ENCODE results near the gene UROS.

UROS gene

DNA sequence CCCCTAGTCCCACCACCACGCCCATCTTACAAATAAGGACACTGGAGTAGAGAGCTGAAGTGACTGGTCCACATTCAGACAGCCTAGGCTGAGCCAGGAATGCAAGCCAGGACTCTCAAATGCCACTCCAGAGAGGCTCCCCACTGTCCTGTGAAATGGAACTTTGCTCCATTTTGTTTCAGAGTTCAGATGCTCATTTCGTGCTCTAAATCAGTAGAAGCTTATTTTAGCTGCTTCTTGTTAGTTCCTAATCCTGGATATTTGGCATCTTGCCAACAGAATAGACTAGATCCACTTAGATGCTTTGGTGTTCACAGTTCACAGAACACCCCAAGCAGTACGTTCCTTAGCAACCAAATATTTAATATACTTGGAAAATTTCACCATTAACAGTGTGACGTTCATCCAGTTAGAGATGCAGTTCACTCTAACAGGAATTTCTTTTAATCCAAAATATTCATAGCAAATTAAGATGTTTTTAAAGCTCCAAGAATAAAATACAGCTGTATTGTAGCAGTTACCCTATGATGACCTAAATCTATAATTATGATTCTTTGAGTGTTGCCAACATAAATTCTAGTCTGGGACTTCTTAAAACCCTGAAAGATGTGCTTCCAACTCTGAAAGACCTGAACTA, 54.7 kb downstream of the UROS start:
- DNase-seq (ENCODE audit: low read depth in 1 of 2, low spot score in 1 of 2), result no peak

DNA sequence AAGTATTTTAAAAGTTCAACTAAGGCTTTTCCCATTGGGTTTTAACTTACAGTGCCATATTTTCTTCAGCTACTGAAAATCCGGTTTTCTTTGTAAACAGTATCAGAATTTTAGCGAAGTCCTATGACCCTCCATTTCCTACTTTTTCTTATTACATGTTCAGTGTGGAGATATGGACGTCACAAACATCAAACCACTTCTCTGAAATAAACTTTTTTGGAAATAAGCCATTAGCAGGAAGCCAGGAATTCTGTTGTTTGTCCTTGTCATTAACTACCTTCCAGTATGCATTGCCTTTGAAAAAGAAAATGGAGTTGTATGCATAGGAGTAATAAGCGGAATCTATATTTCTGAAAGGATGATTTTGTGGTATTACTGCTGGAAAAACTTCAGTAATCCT, 56.5 kb downstream of the UROS start:
- DNase-seq (ENCODE audit: low read depth in 1 of 2, low spot score in 1 of 2), result no peak

DNA sequence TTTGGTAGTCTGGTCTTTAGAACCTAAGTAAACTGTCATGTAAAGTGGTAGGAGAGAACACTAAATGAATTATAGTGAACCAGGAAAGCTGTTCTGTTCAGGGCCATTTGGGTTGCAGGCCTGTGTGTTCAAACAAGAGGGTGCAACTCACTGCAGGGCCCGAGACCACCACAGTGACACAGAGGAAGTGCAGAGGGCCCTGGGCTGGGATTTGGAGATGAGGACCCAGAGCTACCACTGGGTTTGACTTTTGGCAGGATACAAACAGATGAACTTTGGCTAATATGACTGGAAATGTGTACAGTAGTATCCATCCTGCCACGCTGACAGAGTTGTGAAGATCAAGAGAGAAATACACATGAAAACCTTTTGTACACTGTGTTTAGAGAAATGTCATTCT, 57.2 kb downstream of the UROS start:
- DNase-seq (ENCODE audit: low read depth in 1 of 2, low spot score in 1 of 2), result no peak

DNA sequence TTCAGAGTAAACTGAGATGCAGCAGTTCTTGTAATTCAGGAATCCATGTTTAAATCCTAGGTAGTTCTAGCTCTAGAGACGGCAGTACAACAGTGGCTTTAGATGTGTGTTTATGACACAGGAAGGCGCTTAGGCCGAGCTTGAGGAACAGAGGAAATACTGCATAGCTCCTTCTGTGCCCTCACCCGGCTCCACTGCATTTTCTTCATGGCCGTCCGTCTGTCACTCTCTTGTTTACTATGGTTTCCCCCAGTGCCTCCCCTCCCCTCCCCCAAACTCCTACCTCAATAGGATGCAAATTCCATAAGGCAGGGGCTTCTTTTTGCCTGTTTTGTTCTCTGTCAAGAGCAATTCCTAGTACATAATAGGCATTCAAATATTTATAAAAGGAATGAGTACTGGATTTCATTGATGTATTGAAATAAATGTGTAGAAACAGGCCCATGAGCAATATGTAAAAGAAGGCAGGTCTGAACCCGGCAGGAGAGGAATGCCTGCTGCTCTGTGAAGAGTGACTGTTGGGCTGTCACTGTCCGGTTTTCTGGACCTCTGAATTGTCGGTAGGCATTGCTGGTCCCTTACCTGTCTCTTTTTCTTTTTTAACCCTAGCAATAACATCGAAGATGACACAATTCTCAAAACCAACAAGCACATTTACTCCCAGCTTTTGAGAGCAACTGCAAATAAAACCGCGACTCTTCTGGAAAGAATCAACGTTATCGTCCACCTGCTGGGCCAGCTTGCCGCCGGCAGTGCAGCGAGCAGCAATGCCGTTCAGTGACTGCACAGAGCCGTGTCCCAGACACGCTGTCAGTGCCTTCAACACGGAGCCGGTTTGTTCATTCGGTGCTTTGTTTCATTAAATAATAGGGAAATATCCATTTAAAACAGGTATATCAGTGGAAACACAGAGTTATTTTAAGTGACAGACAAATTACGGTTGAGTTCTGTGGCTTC, 60.1 kb downstream of the UROS start:
- DNase-seq (ENCODE audit: low read depth in 1 of 2, low spot score in 1 of 2), result no peak

DNA sequence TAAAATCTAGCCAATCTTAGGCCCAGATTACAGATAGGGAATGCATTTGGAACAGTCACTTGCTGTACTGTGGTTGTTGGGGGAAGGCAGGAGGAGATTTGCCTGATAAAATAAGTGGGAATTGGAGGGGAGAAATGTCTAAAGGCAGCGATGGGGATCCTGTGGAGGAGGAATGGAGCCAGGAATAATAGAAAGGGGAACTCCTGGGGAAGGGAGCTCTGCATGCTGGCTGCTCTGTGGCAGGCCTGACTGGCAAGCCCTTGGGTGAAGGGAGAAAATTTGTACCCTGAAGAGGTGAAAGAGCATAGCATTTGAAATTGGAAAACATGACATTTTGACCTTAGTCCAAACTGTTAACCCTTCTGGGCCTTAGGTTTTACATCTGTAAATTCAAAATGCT, 61.1 kb downstream of the UROS start:
- no peak for DNase-seq (ENCODE audit: low read depth in 1 of 2, low spot score in 1 of 2)

DNA sequence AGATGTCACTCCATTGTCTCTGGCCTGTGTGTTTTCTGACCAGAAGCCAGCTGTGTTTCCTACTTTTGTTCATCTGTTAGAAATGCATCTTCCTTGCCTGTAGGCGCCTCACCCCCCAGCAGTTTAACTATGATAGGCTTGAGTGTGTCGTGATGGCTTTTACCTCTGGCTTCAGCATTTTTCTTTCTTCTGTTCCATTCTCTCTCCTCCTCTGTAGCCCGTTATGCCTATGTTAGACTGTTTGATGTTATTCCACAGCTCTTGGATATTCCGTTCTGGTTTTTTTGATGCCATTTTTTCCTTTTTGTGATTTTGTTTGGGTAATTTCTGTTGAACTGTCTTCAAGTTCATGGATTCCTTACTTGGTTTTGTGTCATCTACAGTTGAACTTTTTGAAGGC, 65.3 kb downstream of the UROS start:
- DNase-seq (ENCODE audit: low read depth in 1 of 2, low spot score in 1 of 2), result no peak

DNA sequence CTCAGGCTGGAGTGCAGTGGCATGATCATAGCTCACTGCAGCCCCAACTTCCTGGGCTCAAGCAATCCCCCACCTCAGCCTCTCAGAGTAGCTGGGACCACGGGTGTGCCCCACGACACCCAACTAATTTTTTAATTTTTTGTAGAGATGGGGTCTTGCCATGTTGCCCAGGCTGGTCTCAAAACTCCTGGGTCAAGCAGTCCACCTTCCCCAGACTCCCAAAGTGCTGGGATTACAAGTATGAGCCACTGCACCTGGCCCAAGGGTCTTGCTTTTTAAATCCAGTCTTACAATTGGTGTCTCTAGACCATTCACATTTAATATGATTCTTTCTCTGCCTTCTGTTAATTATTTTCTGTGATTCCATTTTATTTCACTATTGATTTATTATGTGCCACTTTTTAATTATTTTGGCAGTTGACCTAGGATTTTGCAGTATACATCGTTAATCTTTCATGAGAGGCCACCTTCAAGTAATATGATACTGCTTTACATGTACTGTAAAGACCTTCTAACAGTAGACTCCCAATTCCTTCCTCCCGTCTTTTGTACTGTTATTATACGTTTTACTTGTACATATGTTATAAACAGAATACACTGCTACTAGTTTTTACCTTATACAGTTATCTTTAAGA, 66.1 kb downstream of the UROS start:
- DNase-seq (ENCODE audit: low read depth in 1 of 2, low spot score in 1 of 2), result no peak

DNA sequence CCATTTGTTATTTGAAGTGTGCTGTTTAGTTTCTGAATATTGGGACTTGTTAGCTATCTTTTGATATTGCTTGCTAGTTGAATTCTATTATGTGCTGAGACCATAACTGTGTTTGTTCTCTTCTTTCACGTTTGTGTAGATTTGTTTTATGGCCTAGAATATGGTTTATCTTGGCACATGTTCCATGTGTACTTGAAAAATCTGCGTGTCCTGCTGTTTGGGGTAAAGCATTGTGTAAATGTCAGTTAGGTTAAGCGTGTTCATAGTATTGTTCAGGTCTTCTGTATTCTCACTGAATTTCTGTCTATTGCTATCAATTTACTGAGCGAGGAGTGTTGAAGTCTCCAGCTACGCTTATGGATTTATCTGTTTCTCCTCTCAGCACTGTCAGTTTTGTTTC, 66.9 kb downstream of the UROS start:
- no peak for DNase-seq (ENCODE audit: low read depth in 1 of 2, low spot score in 1 of 2)

DNA sequence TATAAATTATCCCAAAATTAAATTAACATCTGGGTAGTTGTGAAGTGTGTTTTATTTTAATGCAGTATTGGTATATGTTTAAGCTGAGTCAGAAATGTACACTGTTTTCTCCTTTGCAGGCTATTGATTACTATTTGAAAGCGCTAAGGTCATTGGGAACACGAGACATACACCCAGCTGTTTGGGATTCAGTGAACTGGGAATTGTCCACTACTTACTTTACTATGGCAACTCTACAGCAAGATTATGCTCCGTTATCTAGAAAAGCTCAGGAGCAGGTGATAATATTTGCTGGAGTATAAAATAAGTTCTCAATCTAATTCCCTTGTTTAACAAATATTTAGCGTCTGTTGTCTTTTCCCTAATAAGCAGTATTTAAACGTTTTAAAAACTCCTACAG, 75.6 kb downstream of the UROS start:
- DNase-seq (ENCODE audit: low read depth in 1 of 2, low spot score in 1 of 2), result no peak

DNA sequence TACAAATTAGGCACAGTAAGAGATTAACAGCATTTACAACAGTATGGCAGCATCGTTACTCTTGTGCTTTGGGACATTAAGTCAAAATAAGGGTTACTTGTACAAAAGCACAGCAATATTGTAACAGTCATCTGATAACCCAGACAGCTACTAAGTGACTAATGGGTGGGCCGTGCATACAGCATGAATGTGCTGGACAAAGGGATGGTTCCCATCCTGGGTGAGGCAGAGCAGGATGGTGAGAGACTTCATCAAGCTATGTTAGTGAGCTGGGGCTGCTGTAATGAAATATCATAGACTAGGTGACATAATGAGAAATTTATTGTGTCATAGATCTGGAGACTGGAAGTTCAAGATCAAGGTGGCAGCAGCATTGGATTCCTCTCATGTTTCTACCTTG, 78.1 kb downstream of the UROS start:
- DNase-seq (ENCODE audit: low read depth in 1 of 2, low spot score in 1 of 2), result no peak

DNA sequence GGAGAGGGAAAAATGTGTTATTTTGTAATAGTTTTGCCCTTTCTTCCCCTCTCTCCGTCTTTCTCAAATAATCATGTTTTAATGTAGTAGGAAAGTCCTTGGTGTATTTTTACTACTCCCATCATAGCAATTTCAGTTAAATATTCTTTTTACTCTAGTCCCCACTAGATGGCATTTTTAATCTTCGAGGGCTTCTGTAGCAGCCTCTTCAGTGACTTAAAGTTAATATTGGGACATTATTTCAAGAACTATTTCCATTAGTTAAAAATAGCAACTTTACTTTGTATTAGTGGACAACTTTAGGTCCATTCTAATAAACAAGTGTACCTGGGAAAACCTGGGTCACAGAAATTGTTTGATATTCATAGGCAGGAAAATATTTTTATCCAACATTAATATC, 80.6 kb downstream of the UROS start:
- DNase-seq (ENCODE audit: low read depth in 1 of 2, low spot score in 1 of 2), result no peak

DNA sequence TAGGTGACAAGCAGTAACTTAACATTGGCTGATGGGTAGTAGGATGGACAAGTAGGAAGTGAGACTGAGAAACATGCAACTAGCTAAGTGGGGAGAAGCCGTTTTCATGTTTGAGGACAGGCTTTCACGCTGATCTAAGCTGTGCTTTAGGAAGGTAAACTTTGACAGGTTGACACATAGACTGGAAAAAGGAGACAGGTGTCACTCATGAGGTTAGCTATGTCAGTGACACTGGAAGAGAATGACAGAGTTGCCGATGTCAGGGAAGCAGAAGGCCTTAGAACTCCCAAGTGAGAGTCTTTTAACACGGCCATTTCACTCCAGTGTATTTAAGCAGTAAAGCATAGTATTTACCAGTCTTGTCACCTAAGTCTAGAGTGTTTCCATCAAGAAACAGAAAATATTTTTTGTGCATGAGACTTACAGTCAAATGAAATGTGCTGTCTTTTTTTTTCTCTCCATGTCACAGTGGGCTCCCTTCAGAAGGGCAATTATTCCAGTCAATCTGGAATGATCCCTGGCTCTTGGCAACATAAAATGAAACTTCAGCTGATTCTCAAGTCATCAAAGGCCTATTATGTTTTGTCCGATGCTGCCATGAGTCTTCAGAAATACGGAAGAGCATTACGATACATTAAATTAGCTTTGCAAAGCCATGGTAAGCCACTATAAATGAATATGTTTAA, 82.9 kb downstream of the UROS start:
- DNase-seq (ENCODE audit: low read depth in 1 of 2, low spot score in 1 of 2), result no peak
